Tibial nerve (tissue), 3 donors: ENCODE measurements around the gene SLC6A6.

Experiments used
- POLR2A ChIP-seq, 2 donors: fragments of 450-650 bp; IDR thresholded peaks; one replicate each; pipeline ENCODE4 v1.6.1; 2017; ENCODE audit warnings: antibody characterized with exemption in 2 of 2, mild to moderate bottlenecking in 2 of 2, moderate library complexity in 2 of 2
- TF ChIP-seq, protein P1 (sequence below), 5 experiments: fragments of 200-600 bp in 3 of 5; fragments of 450-650 bp in 2 of 5; sonication (generic) in 3 of 5; IDR thresholded peaks; one replicate each; pipeline ENCODE4 v1.5.1; 2016 to 2019; ENCODE audit warnings: antibody characterized with exemption in 5 of 5, mild to moderate bottlenecking in 3 of 5, moderate library complexity in 2 of 5

DNA sequence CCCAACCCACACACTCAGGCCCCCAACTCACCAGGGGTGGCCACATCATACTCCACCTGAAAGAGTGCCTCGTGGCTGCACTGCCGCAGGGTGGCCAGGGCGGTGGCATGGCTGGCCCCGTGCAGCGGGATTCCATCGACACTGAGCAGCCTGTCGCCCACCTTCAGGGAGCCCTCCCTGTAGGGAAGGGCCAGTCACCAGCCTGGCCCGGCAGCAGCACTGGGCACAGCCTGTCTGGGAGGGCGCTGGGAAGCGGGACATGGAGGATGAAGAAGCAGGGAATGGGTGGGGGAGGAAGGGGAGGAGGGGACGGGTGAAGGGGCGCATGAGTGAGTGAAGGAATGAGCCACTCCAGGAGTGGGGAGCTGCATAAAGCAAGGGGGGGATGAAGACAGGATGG, 119.2 kb downstream of the SLC6A6 start:
- TF ChIP-seq, protein P1, sequence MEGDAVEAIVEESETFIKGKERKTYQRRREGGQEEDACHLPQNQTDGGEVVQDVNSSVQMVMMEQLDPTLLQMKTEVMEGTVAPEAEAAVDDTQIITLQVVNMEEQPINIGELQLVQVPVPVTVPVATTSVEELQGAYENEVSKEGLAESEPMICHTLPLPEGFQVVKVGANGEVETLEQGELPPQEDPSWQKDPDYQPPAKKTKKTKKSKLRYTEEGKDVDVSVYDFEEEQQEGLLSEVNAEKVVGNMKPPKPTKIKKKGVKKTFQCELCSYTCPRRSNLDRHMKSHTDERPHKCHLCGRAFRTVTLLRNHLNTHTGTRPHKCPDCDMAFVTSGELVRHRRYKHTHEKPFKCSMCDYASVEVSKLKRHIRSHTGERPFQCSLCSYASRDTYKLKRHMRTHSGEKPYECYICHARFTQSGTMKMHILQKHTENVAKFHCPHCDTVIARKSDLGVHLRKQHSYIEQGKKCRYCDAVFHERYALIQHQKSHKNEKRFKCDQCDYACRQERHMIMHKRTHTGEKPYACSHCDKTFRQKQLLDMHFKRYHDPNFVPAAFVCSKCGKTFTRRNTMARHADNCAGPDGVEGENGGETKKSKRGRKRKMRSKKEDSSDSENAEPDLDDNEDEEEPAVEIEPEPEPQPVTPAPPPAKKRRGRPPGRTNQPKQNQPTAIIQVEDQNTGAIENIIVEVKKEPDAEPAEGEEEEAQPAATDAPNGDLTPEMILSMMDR (IDR thresholded peaks at IDR 0.05) = no peak
- no peak for TF ChIP-seq POLR2A (IDR thresholded peaks at IDR 0.05)
